DND-41 (cell line): ENCODE results near the gene HMCN2.

ENCODE experiments used
- EZH2 ChIP-seq: IDR thresholded peaks from 3 replicates; pipeline ENCODE4 v1.6.1; 2012; ENCODE audit warnings: borderline replicate concordance, low read depth, mild to moderate bottlenecking, moderate library complexity, low read length, inconsistent platforms; ENCODE audit not compliant: severe bottlenecking
- TF ChIP-seq, protein P1 (sequence below): IDR thresholded peaks from 2 replicates; pipeline ENCODE4 v1.5.1; 2012; ENCODE audit warnings: borderline replicate concordance, low read length, moderate library complexity, mild to moderate bottlenecking; ENCODE audit not compliant: poor library complexity, severe bottlenecking; ENCODE audit errors: extremely low read depth

DNA sequence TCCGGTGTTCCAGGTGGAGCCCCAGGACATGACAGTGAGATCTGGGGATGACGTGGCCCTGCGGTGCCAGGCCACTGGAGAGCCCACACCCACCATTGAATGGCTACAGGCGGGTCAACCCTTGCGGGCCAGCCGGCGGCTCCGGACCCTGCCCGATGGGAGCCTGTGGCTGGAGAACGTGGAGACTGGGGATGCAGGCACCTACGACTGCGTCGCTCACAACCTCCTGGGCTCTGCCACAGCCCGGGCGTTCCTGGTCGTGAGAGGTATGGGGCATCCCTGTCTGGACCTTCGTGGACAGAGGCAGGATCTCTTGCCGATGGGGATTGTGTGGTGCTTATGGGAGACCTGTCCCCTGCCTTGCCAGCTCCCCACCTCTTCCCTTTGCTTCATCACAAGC is 153.2 kb downstream of the HMCN2 start:
- TF ChIP-seq, protein P1, sequence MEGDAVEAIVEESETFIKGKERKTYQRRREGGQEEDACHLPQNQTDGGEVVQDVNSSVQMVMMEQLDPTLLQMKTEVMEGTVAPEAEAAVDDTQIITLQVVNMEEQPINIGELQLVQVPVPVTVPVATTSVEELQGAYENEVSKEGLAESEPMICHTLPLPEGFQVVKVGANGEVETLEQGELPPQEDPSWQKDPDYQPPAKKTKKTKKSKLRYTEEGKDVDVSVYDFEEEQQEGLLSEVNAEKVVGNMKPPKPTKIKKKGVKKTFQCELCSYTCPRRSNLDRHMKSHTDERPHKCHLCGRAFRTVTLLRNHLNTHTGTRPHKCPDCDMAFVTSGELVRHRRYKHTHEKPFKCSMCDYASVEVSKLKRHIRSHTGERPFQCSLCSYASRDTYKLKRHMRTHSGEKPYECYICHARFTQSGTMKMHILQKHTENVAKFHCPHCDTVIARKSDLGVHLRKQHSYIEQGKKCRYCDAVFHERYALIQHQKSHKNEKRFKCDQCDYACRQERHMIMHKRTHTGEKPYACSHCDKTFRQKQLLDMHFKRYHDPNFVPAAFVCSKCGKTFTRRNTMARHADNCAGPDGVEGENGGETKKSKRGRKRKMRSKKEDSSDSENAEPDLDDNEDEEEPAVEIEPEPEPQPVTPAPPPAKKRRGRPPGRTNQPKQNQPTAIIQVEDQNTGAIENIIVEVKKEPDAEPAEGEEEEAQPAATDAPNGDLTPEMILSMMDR = no peak
- TF ChIP-seq EZH2 = no peak
